OCI-LY7 (cell line): Measurements from ENCODE around the gene BHLHE41. TPM values are rescaled to one million over a fixed set of nuclear protein-coding genes. Genes with fewer than 3 reads are reported as not detected.

Experiments used
- BruUV-seq: library from RNA; stranded (reverse); fragments of 400-500 nt; replicated peaks from 2 replicates; lab custom pipeline; 2021; lab: Mats Ljungman, UMichigan
- CTCF ChIA-PET: fragments of 300-600 bp; sonication (Branson Sonifier 250); formaldehyde crosslinking; loops from one replicate; lab custom pipeline; 2022; ENCODE audit warnings: antibody characterized with exemption; ENCODE audit not compliant: unreplicated experiment; lab: Charles Lee
- POLR2A ChIA-PET: fragments of 300-600 bp; sonication (Branson Sonifier 250); formaldehyde crosslinking; loops from one replicate; lab custom pipeline; 2022; ENCODE audit warnings: antibody characterized with exemption; lab: Charles Lee
- DNase-seq: peaks from one replicate; pipeline ENCODE4 v3.0.0-alpha.2; 2015; ENCODE audit warnings: low spot score
- H2AFZ ChIP-seq: fragments of 200-600 bp; sonication (generic), shearing (Covaris generic); 2 replicates; pipeline ENCODE4 v1.6.1; 2014; ENCODE audit warnings: mild to moderate bottlenecking, antibody characterized with exemption, low read length, moderate library complexity
- H3K27ac ChIP-seq: fragments of 200-600 bp; sonication (generic); 2 replicates; pipeline ENCODE4 v1.5.1; 2014; ENCODE audit warnings: mixed run types, low read depth, mild to moderate bottlenecking, moderate library complexity, low read length, inconsistent platforms; ENCODE audit not compliant: poor library complexity, severe bottlenecking
- H3K36me3 ChIP-seq: fragments of 200-600 bp; sonication (generic); 2 replicates; pipeline ENCODE4 v1.6.1; 2014; ENCODE audit warnings: mild to moderate bottlenecking, antibody characterized with exemption, low read length, moderate library complexity, mixed read lengths; ENCODE audit not compliant: insufficient read depth
- H3K4me1 ChIP-seq: fragments of 200-600 bp; sonication (generic); 2 replicates; pipeline ENCODE4 v1.5.1; 2014; ENCODE audit warnings: mild to moderate bottlenecking, low read length; ENCODE audit not compliant: insufficient read depth, poor library complexity, severe bottlenecking
- H3K4me2 ChIP-seq: fragments of 200-600 bp; sonication (generic); 2 replicates; pipeline ENCODE4 v1.6.1; 2014; ENCODE audit warnings: mild to moderate bottlenecking, low read length
- H3K4me3 ChIP-seq: fragments of 200-600 bp; sonication (generic); 2 replicates; pipeline ENCODE4 v1.5.1; 2014; ENCODE audit warnings: mild to moderate bottlenecking, low read depth, low read length; ENCODE audit not compliant: poor library complexity, severe bottlenecking
- H3K79me2 ChIP-seq: fragments of 200-600 bp; sonication (generic); 2 replicates; pipeline ENCODE4 v1.6.1; 2016; ENCODE audit warnings: low read depth, mild to moderate bottlenecking, low read length, moderate library complexity, mixed read lengths; ENCODE audit not compliant: insufficient read depth
- H3K9me2 ChIP-seq: fragments of 200-600 bp; sonication (generic); 2 replicates; pipeline ENCODE4 v1.6.1; 2016; ENCODE audit warnings: mild to moderate bottlenecking, low read length, mixed read lengths; ENCODE audit not compliant: insufficient read depth
- H3K9me3 ChIP-seq: fragments of 200-600 bp; sonication (generic); 2 replicates; pipeline ENCODE4 v1.6.1; 2014; ENCODE audit warnings: mild to moderate bottlenecking, mixed run types, low read length, mixed read lengths
- H4K20me1 ChIP-seq: fragments of 200-600 bp; sonication (generic); 2 replicates; pipeline ENCODE4 v1.6.1; 2014; ENCODE audit warnings: mild to moderate bottlenecking, antibody characterized with exemption, low read length, moderate library complexity, mixed read lengths; ENCODE audit not compliant: insufficient read depth
- CTCF ChIP-seq: fragments of 200-600 bp; sonication (generic); conservative IDR thresholded peaks from 2 replicates; pipeline ENCODE4 v1.5.1; 2014; ENCODE audit warnings: mild to moderate bottlenecking, antibody characterized with exemption, low read length, moderate library complexity, mixed read lengths
- EZH2phosphoT487 ChIP-seq: fragments of 200-600 bp; sonication (generic); IDR thresholded peaks from 2 replicates; pipeline ENCODE4 v1.6.1; 2018; ENCODE audit warnings: low read depth, borderline replicate concordance, mild to moderate bottlenecking, mixed run types, antibody characterized with exemption, low read length, moderate library complexity, mixed read lengths
- intact Hi-C: fragments of 100-400 bp; cut with micrococcal nuclease; formaldehyde crosslinking; loops from one replicate; pipeline ENCODE4 v1.10.0; 2022; ENCODE audit not compliant: unreplicated experiment
- total RNA-seq, 2 experiments: library from RNA; depleted of rRNA in 1 of 2; stranded (reverse); fragments of >200 nt in 1 of 2; shearing (Covaris generic) in 1 of 2; gene quantifications; 2 replicates each; pipeline ENCODE4 v1.2.3, GENCODE V29; 2014 to 2022

BHLHE41 gene
- total RNA-seq, 2 experiments from 2014 or later = not detected

- no peak for DNase-seq
Observed at GRCh38 chr12:26150736-26151450, 26.1 kb upstream of the BHLHE41 start.

GRCh38 chr12:26149968-26150500 lies 25.2 kb upstream of the BHLHE41 start:
- Histone ChIP-seq H2AFZ (no peak overlapping the region), H4K20me1 (peaks cover 9% of the 10 kb centered on the region), H3K4me3 (no peak overlapping the region), H3K79me2 (no peaks in the 10 kb centered on the region), H3K9me3 (no peaks in the 10 kb centered on the region), H3K27ac (no peak overlapping the region), H3K4me2 (no peak overlapping the region), H3K9me2 (no peaks in the 10 kb centered on the region), H3K4me1 (no peaks in the 10 kb centered on the region), H3K36me3 (no peaks in the 10 kb centered on the region)
- ChIA-PET POLR2A (interaction anchor here (0.6 to 1.1 kb wide), 4 partner anchors 12 to 217 kb away, joined by 3 read pairs; no protein-coding TSS in a partner anchor), CTCF (no interaction called here)
- TF ChIP-seq EZH2phosphoT487 (no peak), CTCF (no peak)
- intact Hi-C loops = loop anchor here (10.0 kb wide), 1 partner anchor 685 kb away; the partner anchor contains the start of gene ITPR2
- no peak for DNase-seq
- no TSS peak for BruUV-seq

More at GRCh38 chr12:26150736-26151450, 26.1 kb upstream of the BHLHE41 start:
- H3K4me1 ChIP-seq = peaks cover 8% of the 10 kb centered on the region
- BruUV-seq = no TSS peak
- peaks cover 18% of the 10 kb centered on the region for H4K20me1 ChIP-seq
- no peak for TF ChIP-seq EZH2phosphoT487
- TF ChIP-seq CTCF = no peak
- ChIA-PET CTCF (no interaction called here), POLR2A (interaction anchor here (0.6 to 0.9 kb wide), 2 partner anchors 12 to 28 kb away, joined by 3 read pairs; no protein-coding TSS in a partner anchor)
- no peak overlapping the region for H3K4me2 ChIP-seq
- no peaks in the 10 kb centered on the region for H3K9me2 ChIP-seq
- intact Hi-C loops = loop anchor here (10.0 kb wide), 1 partner anchor 684 kb away; the partner anchor contains the start of gene ITPR2
- no peak overlapping the region for H3K4me3 ChIP-seq
- H3K9me3 ChIP-seq = no peaks in the 10 kb centered on the region
- no peaks in the 10 kb centered on the region for H3K79me2 ChIP-seq
- no peak overlapping the region for H2AFZ ChIP-seq
- no peaks in the 10 kb centered on the region for H3K36me3 ChIP-seq
- no peak overlapping the region for H3K27ac ChIP-seq

- ChIA-PET CTCF (no interaction called here), POLR2A (no interaction called here)
- no peaks in the 10 kb centered on the region for H3K79me2 ChIP-seq
- no peak overlapping the region for H2AFZ ChIP-seq
- H3K9me3 ChIP-seq = no peaks in the 10 kb centered on the region
- no peaks in the 10 kb centered on the region for H3K9me2 ChIP-seq
- DNase-seq = no peak
- no peak overlapping the region for H3K27ac ChIP-seq
- BruUV-seq = no TSS peak
- H3K4me2 ChIP-seq = no peak overlapping the region
- intact Hi-C loops = no loop called here
- H3K4me1 ChIP-seq = no peaks in the 10 kb centered on the region
- H4K20me1 ChIP-seq = no peaks in the 10 kb centered on the region; the same call in 1 of the 2 replicates
- H3K36me3 ChIP-seq = no peaks in the 10 kb centered on the region
- TF ChIP-seq CTCF (no peak), EZH2phosphoT487 (no peak)
- no peak overlapping the region for H3K4me3 ChIP-seq
Observed at GRCh38 chr12:26148291-26148690, 23.5 kb upstream of the BHLHE41 start.
